Keratinocyte (primary cell): ENCODE results near the gene NR5A1. TPM values are rescaled to one million over a fixed set of nuclear protein-coding genes. Genes with fewer than 3 reads are reported as not detected.

Source experiments
- DNase-seq: peaks from one replicate; pipeline ENCODE4 v3.0.0-alpha.2; 2011; ENCODE audit warnings: low read depth, missing footprints, low spot score
- FAIRE-seq: peaks from 2 replicates; lab custom pipeline; 2011; peaks lifted over from hg19 to GRCh38; lab: Jason Lieb, UNC
- H2AFZ ChIP-seq: 2 replicates; pipeline ENCODE4 v1.6.0; 2012; ENCODE audit warnings: low read length, control low read depth, inconsistent platforms; ENCODE audit not compliant: control insufficient read depth
- H3K27ac ChIP-seq: 2 replicates; pipeline ENCODE4 v1.5.1; 2011; ENCODE audit warnings: low read length; ENCODE audit not compliant: control insufficient read depth, insufficient read depth
- H3K27me3 ChIP-seq: 3 replicates; pipeline ENCODE4 v1.6.0; 2011; ENCODE audit warnings: low read length; ENCODE audit not compliant: control insufficient read depth, insufficient read depth; ENCODE audit errors: extremely low read depth
- H3K36me3 ChIP-seq, 2 experiments: 2 replicates in 1 of 2; 3 replicates in 1 of 2; pipeline ENCODE4 v1.5.1; 2011; ENCODE audit warnings: low read length in 2 of 2, mild to moderate bottlenecking in 1 of 2; ENCODE audit not compliant: control insufficient read depth in 2 of 2, insufficient read depth in 2 of 2; ENCODE audit errors: extremely low read depth in 1 of 2
- H3K4me1 ChIP-seq: 3 replicates; pipeline ENCODE4 v1.5.1; 2011; ENCODE audit warnings: low read length; ENCODE audit not compliant: control insufficient read depth, insufficient read depth; ENCODE audit errors: extremely low read depth
- H3K4me2 ChIP-seq: 3 replicates; pipeline ENCODE4 v1.6.0; 2011; ENCODE audit warnings: low read depth, low read length; ENCODE audit not compliant: control insufficient read depth, insufficient read depth; ENCODE audit errors: extremely low read depth
- H3K4me3 ChIP-seq, 3 experiments: fragments of 200-600 bp in 1 of 3; sonication (generic) in 1 of 3; 2 replicates in 2 of 3; 3 replicates in 1 of 3; pipeline ENCODE4 v1.5.1; 2011 to 2016; ENCODE audit warnings: low read length in 3 of 3, mild to moderate bottlenecking in 3 of 3, control low read depth in 2 of 3, inconsistent platforms in 1 of 3, low read depth in 1 of 3, mixed read lengths in 1 of 3, mixed run types in 1 of 3, moderate library complexity in 1 of 3; ENCODE audit not compliant: control insufficient read depth in 2 of 3, insufficient read depth in 2 of 3; ENCODE audit errors: extremely low read depth in 1 of 3
- H3K79me2 ChIP-seq: 2 replicates; pipeline ENCODE4 v1.6.0; 2012; ENCODE audit warnings: low read length; ENCODE audit not compliant: control insufficient read depth, insufficient read depth
- H3K9ac ChIP-seq: 3 replicates; pipeline ENCODE4 v1.6.0; 2011; ENCODE audit warnings: low read length; ENCODE audit not compliant: control insufficient read depth, insufficient read depth; ENCODE audit errors: extremely low read depth
- H3K9me1 ChIP-seq: 3 replicates; pipeline ENCODE4 v1.6.0; 2011; ENCODE audit warnings: low read length; ENCODE audit not compliant: control insufficient read depth, insufficient read depth; ENCODE audit errors: extremely low read depth
- H3K9me3 ChIP-seq: 2 replicates; pipeline ENCODE4 v1.5.1; 2012; ENCODE audit warnings: low read depth, low read length; ENCODE audit not compliant: control insufficient read depth
- H4K20me1 ChIP-seq: 3 replicates; pipeline ENCODE4 v1.6.0; 2011; ENCODE audit warnings: low read length; ENCODE audit not compliant: control insufficient read depth, insufficient read depth; ENCODE audit errors: extremely low read depth
- CTCF ChIP-seq, 3 experiments: IDR thresholded peaks in 1 of 3; conservative IDR thresholded peaks in 1 of 3; optimal IDR thresholded peaks in 1 of 3; 2 replicates in 2 of 3; 3 replicates in 1 of 3; pipeline versions ENCODE3 to v1.5.1; 2011; ENCODE audit warnings: low read length in 3 of 3, mild to moderate bottlenecking in 3 of 3, moderate library complexity in 2 of 3, control low read depth in 1 of 3, inconsistent platforms in 1 of 3; ENCODE audit not compliant: insufficient read depth in 2 of 3; ENCODE audit errors: extremely low read depth in 1 of 3
- EZH2 ChIP-seq: IDR thresholded peaks from one replicate; pipeline ENCODE4 v1.6.1; 2012; ENCODE audit warnings: inconsistent platforms, mild to moderate bottlenecking, low read length, moderate library complexity
- dilution Hi-C: fragments of 300-500 bp; cut with MboI; formaldehyde crosslinking; loops from one replicate; pipeline ENCODE4 v1.7.0; 2020; ENCODE audit warnings: low sequenced_read_pairs; ENCODE audit not compliant: extremely low pct_ligation_motif_present
- polyA plus RNA-seq, 5 experiments: library from polyadenylated mRNA; depleted of rRNA in 3 of 5; stranded (reverse) in 3 of 5; stranded (forward) in 1 of 5; unstranded in 1 of 5; fragments of >200 nt; gene quantifications; 1 replicate in 1 of 5; 2 replicates in 3 of 5; 3 replicates in 1 of 5; pipeline versions ENCODE4 v1.2.1 to v1.2.3, GENCODE V29; 2011 to 2012; ENCODE audit warnings: missing spikeins in 2 of 5, low read depth in 1 of 5, low replicate concordance in 1 of 5

The NR5A1 gene
- polyA plus RNA-seq, 1 donor (not counting 4 experiments of a cell fraction or from before 2014, with no cell fraction given) = not detected

GRCh38 chr9:124448019-124448418 lies 59.2 kb downstream of the NR5A1 start:
- Histone ChIP-seq H3K9ac (no peak overlapping the region), H3K27me3 (peaks cover 10% of the 10 kb centered on the region), H3K4me2 (no peak overlapping the region), H3K4me3 (no peak overlapping the region), H3K36me3 (no peaks in the 10 kb centered on the region), H3K27ac (no peak overlapping the region), H3K9me1 (no peaks in the 10 kb centered on the region), H3K79me2 (no peaks in the 10 kb centered on the region), H3K9me3 (peaks cover 3% of the 10 kb centered on the region), H2AFZ (no peak overlapping the region), H4K20me1 (no peaks in the 10 kb centered on the region), H3K4me1 (peaks cover 18% of the 10 kb centered on the region)
- TF ChIP-seq CTCF (optimal IDR thresholded peaks at IDR 0.05 in 1 of 3, IDR thresholded peaks at IDR 0.05 in 1 of 3, conservative IDR thresholded peaks at IDR 0.05 in 1 of 3; ENCODE audit: extremely low read depth in 1 of 3, insufficient read depth in 2 of 3, low read length in 3 of 3) (no peak), EZH2 (no peak)
- FAIRE-seq (no peak), DNase-seq (no peak)
- dilution Hi-C loops = no loop called here

- no peaks in the 10 kb centered on the region for H3K9me3 ChIP-seq
- H2AFZ ChIP-seq = no peak overlapping the region
- dilution Hi-C loops = no loop called here
- no peak overlapping the region for H3K27ac ChIP-seq
- no peaks in the 10 kb centered on the region for H3K9me1 ChIP-seq
- no peak overlapping the region for H3K9ac ChIP-seq
- H3K4me2 ChIP-seq = no peak overlapping the region
- FAIRE-seq (no peak), DNase-seq (no peak)
- TF ChIP-seq CTCF (optimal IDR thresholded peaks at IDR 0.05 in 1 of 3, IDR thresholded peaks at IDR 0.05 in 1 of 3, conservative IDR thresholded peaks at IDR 0.05 in 1 of 3; ENCODE audit: extremely low read depth in 1 of 3, insufficient read depth in 2 of 3, low read length in 3 of 3) = no peak
- TF ChIP-seq EZH2 = no peak
- no peaks in the 10 kb centered on the region for H4K20me1 ChIP-seq
- H3K4me1 ChIP-seq = peaks cover 18% of the 10 kb centered on the region
- no peaks in the 10 kb centered on the region for H3K79me2 ChIP-seq
- peaks cover 4% of the 10 kb centered on the region for H3K27me3 ChIP-seq
- no peak overlapping the region for H3K4me3 ChIP-seq
- H3K36me3 ChIP-seq = no peaks in the 10 kb centered on the region
Observed at GRCh38 chr9:124447297-124447661, 59.9 kb downstream of the NR5A1 start.
